Neural progenitor cell (in vitro differentiated cells): ENCODE data around the gene CD164L2.

Experiments
- CTCF ChIP-seq: fragments of 200-600 bp; sonication (generic); IDR thresholded peaks from 2 replicates; pipeline ENCODE4 v1.5.1; 2017; ENCODE audit warnings: antibody characterized with exemption, mild to moderate bottlenecking
- EZH2 ChIP-seq: fragments of 200-600 bp; sonication (generic); IDR thresholded peaks from 2 replicates; pipeline ENCODE4 v1.6.1; 2017; ENCODE audit warnings: antibody characterized with exemption, mild to moderate bottlenecking, moderate library complexity
- EZH2phosphoT487 ChIP-seq: fragments of 200-600 bp; sonication (generic); IDR thresholded peaks from 2 replicates; pipeline ENCODE4 v1.6.1; 2017; ENCODE audit warnings: antibody characterized with exemption

DNA sequence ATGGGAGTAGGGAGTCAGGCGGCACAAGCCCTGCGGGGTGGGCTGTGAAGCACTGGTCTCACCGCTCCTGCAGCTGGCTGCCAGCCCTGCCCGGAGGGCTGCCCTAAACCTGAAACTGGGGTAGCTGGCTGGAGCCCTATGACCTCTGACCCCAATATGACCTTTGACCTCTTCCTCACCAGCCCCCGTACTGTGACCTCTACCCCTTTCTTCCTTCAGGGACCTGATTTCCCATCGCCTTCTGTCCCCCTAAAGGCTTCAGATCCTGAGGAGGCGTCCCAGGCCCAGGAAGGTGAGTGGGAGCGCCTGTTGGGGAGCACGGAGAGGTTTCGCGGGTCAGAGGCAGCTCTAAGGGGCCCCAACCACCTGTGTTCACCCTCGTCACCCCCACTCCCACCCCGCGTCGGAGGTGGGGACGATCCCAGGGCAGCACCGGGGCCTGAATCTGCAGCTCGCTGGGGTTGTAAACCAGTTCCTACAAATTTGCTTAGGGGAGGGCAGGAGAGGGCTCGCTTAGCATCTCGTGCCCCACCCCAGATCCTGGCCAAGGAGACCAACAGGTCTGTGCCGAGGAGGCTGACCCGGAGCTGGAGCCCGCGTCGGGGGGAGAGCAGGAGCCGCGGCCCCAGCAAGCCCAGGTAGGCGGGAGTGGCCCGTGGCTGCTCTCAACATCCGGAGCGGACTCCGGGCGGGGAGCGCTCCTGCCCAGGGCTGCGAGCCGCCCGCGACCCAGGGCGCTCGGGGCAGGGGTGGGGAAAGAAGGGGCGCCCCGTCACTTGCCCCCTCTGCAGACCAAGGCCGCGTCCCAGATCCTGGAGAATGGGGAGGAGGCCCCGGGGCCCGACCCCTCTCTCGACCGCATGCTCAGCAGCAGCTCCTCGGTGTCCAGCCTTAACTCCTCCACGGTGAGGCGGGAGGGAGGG is 34.0 kb downstream of the CD164L2 start:
- TF ChIP-seq CTCF, result no peak
- no peak for TF ChIP-seq EZH2phosphoT487
- TF ChIP-seq EZH2, result no peak
